GM18517 (cell line): ENCODE results near the gene HTRA3.

ENCODE experiments used
- ATAC-seq: cut with Tn5 transposase; IDR thresholded peaks from one replicate; pipeline ENCODE4 v1.9.1; 2021; ENCODE audit warnings: mild to moderate bottlenecking, moderate library complexity; ENCODE audit not compliant: unreplicated experiment

The HTRA3 gene

GRCh38 chr4:8290701-8290970, 21.1 kb downstream of the HTRA3 start:
- ATAC-seq: no peak

- no peak for ATAC-seq
Measured at GRCh38 chr4:8291036-8291682, 21.6 kb downstream of the HTRA3 start.

- ATAC-seq: no peak
Measured at GRCh38 chr4:8291701-8292477, 22.3 kb downstream of the HTRA3 start.

- ATAC-seq: no peak
Measured at GRCh38 chr4:8292478-8293107, 23.0 kb downstream of the HTRA3 start.

GRCh38 chr4:8293131-8293975, 23.8 kb downstream of the HTRA3 start:
- ATAC-seq: no peak

GRCh38 chr4:8294036-8294435, 24.5 kb downstream of the HTRA3 start:
- ATAC-seq: no peak

- no peak for ATAC-seq
Measured at GRCh38 chr4:8294775-8295174, 25.2 kb downstream of the HTRA3 start.

GRCh38 chr4:8295471-8295870, 25.9 kb downstream of the HTRA3 start:
- ATAC-seq: no peak

GRCh38 chr4:8296491-8296890, 26.9 kb downstream of the HTRA3 start:
- ATAC-seq: no peak

- no peak for ATAC-seq
Measured at GRCh38 chr4:8297141-8297601, 27.6 kb downstream of the HTRA3 start.

GRCh38 chr4:8297691-8298485, 28.3 kb downstream of the HTRA3 start:
- no peak for ATAC-seq

GRCh38 chr4:8300832-8301231, 31.3 kb downstream of the HTRA3 start:
- ATAC-seq: no peak

GRCh38 chr4:8301851-8302730, 32.5 kb downstream of the HTRA3 start:
- no peak for ATAC-seq

- no peak for ATAC-seq
Measured at GRCh38 chr4:8303081-8303480, 33.5 kb downstream of the HTRA3 start.

GRCh38 chr4:8303485-8304281, 34.1 kb downstream of the HTRA3 start:
- ATAC-seq: no peak

- no peak for ATAC-seq
Measured at GRCh38 chr4:8304827-8305695, 35.5 kb downstream of the HTRA3 start.

- ATAC-seq: no peak
Measured at GRCh38 chr4:8305851-8306471, 36.4 kb downstream of the HTRA3 start.
